Iris pigment epithelial cell (primary cell): ENCODE results near the gene POLG2.
A peak's percentile ranks its signal among the peaks of the same experiment; 100 is the strongest.
"Not testable (repeated sequence)": the region's sequence is repeated elsewhere in the genome, so short reads cannot be mapped to it uniquely, and the experiment has no call there.

Source experiments
- DNase-seq: peaks from one replicate; pipeline ENCODE4 v3.0.0-alpha.2; 2011; ENCODE audit warnings: low read depth

Gene POLG2

GRCh38 chr17:64505340-64506200 lies 8.7 kb upstream of the POLG2 start:
- peak; percentile 81 for DNase-seq

DNA sequence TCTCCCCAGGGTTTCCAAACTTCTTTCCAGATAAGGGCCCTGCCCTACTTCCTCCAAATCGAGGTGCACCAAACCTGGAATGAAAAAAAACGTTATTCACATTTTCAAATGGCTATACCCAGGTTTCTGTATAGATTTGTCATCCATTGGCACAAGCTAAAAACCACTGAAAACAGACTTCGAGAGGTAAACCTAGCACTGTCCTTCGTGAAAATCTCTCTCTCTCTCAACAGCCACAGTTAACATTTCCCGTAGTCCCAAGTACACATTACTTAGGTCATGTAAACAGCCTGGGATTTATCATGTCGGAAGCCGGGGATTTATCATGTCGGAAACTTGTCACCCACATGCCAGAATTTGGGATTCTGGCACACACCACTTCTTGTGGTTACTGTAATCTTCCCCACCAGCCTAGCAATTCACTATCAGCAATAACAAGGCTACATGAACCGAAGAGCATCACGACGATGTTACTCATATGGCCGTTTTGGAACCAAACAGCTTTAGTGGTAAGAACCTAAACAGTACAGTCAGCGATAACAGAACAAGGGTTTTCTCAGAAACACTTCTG lies 8.0 kb upstream of the POLG2 start:
- DNase-seq, result peak; percentile 65

GRCh38 chr17:64503821-64504768 lies 7.2 kb upstream of the POLG2 start:
- DNase-seq, result no peak

- DNase-seq, result no peak
Observed at GRCh38 chr17:64503341-64503740, 6.5 kb upstream of the POLG2 start.

- DNase-seq, result peak; percentile 71
Observed at GRCh38 chr17:64502809-64503208, 6.0 kb upstream of the POLG2 start.

DNA sequence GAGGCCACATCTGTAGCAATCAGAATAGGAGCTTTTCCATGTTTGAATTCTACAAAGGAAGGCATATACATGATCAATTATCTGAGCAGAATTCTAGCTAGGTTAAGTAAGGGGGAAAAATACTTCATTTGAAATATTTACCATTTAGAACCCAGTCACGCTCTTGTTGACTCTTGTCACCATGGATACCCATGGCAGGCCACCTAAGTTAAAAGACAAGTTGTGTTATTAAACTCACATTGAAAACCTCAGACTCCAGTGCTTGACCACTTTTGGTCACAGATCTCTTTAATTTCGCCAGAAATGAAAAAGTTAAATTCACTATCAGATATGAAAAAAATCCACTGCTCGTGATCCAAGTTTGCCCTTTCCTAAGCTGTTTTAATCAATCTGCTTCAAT lies 5.2 kb upstream of the POLG2 start:
- DNase-seq, result no peak

DNA sequence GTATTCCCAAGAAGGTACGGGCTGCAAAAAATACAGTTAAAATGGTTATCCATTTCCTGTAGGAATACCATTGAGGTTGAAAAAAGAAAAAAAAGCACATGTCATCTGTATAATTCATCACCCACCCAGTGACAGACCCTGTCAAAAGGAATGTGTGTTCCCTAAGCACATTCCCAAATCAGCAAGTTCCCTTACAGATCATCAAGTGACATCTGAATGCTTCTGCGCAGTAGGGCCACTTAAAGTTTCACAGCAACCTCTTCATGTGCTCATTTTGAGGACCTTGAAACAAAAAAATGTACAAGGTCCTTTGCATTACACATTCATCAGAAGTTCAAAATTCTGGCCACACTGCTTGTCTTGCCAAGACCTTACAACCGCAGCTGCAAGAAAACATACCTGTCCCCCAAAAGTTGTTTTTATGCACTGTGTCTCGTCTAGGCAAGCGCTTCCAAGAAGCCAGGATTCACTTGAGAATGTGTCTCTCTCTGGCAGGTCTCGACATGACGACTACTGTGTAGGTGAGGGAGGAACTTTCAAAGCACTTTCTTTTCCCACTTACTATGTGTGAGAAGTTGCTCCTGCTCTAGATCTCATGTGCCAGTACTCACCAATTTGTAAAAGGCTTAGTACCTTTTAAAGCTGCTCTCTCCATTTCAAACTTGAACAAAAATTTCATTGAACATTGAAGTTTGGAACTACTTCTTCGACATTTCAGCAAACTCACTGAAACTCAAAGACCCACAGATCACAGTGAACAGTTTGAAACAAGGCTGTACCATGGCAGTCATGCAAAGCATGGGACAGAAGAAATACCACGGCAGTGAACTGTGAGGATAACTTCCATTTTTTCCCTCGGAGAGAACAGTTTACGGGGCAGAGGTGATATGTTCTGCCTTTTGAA lies 4.3 kb upstream of the POLG2 start:
- no peak for DNase-seq

DNA sequence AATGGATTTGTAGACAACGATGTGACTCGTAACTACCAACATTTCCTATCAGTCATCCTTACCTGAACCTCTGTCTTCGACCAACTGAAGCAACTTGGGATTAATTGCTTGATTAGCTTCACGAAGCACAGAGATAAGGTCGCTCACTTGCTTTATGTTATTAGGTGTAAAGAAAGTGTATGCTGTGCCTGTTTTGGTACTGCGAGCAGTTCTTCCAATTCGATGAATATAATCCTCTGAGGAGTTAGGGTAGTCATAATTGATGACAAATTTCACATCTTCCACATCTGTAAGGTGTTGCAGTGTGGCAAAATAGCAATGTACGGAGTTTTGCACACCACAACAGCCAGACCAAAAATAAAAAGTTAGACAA lies 3.6 kb upstream of the POLG2 start:
- no peak for DNase-seq

DNA sequence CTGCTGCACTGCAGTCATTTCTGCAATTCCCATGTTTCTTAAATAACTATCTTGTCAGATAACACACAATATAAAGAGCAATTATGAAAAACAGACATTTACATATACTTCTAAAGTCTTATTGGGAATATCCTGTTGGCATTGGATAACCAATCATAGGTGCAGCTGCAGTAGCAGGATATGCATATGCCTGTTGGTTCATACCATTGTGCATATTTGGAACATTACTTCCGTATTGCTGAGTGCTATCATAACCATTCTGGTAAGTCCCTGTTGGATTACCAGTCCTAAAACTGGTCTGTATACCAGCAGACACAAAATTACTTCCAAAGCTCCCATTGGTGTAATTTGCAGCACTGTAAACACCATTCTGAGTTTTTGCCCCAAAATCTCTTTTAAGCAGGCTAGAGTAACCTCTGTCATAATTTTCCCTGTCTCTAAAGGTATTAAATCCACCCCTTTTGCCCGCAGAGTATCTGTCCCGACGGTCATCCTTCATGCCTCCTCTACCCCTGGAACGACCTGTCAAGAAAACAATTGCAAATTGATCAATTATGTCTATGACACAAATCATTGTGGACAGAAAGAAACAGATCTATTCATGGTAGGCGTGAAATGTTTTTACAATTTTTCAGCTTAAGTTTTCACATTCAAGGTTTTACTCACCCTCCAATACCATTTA lies 3.1 kb upstream of the POLG2 start:
- peak; percentile 41 for DNase-seq

GRCh38 chr17:64498308-64499203 lies 1.7 kb upstream of the POLG2 start:
- DNase-seq, result no peak

DNA sequence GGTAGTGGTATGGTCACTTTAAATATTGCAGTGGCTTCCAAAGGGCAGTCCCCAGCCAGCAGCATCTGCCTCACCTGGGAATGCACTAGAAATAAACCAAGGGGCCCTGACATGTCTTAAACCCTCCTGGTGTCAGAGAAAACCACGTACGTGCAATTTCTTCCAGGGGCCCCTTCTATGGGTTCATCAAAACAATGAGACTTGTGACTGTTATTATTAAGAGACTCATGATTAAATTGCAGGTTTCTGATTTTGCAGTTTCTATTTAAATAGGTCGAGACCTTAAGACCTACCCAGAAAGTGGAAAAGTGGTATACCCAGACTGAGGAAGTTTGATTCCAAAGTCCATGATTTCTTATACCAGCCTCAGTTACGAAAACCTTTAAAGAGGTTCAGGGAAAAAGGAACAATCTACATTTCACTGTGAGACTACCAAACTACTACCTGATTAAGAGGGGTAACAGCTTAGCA lies 746 bp upstream of the POLG2 start:
- no peak for DNase-seq

GRCh38 chr17:64496348-64496785 lies 487 bp downstream of the POLG2 start:
- DNase-seq, result peak; percentile 28

GRCh38 chr17:64495300-64495699 lies 1.6 kb downstream of the POLG2 start:
- DNase-seq, result not testable (repeated sequence)

DNA sequence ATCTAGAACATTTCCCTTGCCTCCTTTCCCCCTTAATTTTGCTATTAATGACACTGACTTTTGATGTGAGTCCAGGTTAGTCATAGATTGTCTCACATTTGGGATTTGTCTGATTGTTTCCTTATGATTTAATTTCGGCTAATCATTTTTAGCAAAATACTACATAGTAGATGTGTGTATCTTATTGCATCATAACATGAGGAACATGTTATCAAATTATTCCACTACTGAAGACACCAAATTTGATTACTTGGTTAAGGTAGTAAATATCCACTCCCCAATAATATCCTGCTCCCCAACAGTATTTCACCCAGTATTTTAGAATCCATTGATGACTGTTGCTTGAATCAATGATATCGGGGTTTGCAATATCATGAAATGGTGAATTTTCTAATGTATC lies 2.7 kb downstream of the POLG2 start:
- no peak for DNase-seq

DNA sequence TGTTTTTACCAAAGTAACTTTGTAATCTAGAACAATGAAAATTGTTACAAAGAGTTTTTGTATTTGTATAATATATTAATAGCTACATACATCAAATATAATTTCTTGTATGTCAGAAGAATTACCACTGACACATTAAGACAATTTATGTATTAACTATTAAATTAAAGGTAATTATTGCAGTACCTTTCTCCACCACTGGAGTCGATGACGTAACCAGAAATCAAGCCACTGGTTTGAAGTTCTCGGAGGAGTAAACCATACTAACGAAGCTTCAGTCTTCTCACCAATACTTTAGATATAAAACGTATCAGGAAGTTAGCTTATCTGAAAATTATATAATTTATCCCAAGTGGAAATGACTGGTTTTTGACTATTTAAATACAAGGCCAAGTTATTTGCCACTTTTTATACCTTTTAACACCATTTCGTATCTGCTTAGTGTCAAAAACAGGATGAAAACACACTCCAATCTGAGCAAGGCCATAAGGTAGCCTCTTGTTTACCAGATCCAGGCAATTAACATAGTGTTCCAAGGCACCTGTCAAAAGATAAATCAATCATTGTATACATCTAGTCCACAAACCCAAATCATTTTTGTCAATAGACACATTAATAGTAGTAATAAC lies 4.3 kb downstream of the POLG2 start:
- peak; percentile 36 for DNase-seq

DNA sequence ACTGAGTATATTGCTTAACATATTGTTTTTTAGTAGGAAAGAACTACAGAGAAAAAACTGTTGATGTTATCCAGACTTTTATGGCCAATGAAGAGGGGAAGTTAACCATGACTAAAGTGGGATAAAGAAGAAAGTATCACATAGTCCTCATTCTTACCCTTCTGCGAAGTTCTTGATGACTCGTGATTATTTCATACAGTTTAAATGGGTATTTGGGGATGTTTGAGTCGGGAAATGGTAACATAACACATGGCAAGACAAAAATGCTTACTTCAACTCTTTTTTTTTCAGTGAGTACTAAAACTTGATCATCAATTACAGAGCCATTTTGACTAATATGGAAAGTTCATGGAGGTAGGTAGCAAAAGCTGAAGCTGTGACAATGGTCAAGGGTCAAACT lies 4.9 kb downstream of the POLG2 start:
- DNase-seq, result no peak

DNA sequence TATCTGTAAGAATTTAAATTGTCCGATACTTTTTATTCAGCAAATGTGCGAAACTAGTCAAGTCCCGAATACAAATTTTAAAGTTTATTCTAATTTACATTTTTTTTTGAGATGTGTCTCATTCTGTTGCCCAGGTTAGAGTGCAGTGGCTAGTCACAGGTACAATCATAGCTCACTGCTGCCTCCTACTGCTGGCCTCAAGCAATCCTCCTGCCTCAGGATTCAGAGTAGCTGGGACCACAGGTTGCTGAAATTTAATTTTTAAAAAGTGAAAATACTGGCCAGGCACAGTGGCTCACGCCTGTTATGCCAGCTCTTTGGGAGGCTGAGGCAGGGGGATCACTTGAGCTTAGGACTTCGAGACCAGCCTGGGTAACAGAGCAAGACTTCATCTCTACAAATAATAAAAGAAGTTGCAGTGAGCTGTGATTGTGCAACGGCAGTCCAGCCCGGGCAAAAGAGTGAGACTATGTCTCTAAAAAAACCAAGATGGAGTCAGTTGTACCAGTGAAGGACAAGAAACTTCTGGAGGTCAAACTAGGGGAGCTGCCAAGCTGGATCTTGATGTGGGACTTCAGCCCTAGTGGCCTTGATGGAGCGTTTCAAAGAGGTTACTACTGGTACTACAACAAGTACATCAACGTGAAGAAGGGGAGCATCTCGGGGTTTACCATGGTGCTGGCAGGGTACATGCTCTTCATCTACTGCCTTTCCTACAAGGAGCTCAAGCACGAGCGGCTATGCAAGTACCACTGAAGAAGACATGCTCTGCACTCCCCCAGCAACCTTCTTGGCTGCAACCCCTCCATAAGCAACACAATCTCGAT lies 5.6 kb downstream of the POLG2 start:
- DNase-seq, result peak; percentile 58

DNA sequence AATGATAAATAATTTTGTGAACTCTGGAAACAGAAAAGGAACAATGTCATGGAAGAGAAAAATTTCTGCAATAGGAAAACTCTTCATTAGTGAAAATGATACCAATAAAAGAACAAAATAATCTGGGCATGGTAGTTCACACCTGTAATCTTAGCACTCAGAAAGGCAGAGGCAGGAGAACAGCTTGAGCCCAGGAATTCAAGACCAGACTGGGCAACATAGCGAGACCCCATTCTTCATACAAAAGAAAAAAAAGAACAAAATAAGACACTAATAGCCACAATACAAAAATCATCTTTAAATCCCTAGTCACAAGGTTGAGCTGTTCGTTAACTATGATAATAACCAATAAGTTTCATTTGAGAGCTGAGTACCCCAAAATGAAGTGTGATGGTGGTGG lies 8.6 kb downstream of the POLG2 start:
- no peak for DNase-seq
